Measurements from ENCODE around the gene TRIM62.

- TF ChIP-seq CTCF (conservative IDR thresholded peaks at IDR 0.05 in 1 of 2, IDR thresholded peaks at IDR 0.05 in 1 of 2; ENCODE audit: extremely low read depth in 1 of 2, insufficient read depth in 1 of 2, low read depth in 1 of 2, low read length in 2 of 2) (no peak), EZH2 (IDR thresholded peaks at IDR 0.05; ENCODE audit: borderline replicate concordance, low read length) (no peak)
Measured at GRCh38 chr1:33153650-33154049, 28.2 kb downstream of the TRIM62 start.
